GM12878 (cell line): ENCODE measurements around the gene TXNDC17. TPM values are rescaled to one million over a fixed set of nuclear protein-coding genes. Genes with fewer than 3 reads are reported as not detected.

ENCODE experiments used
- ATAC-seq: fragments of 200-7000 bp; cut with Tn5 transposase; 3 replicates; pipeline ENCODE4 v1.9.1; 2020; ENCODE audit warnings: mild to moderate bottlenecking, moderate library complexity
- BruUV-seq: library from RNA; stranded (reverse); fragments of 400-500 nt; replicated peaks from 2 replicates; lab custom pipeline; 2021; lab: Mats Ljungman, UMichigan
- CTCF ChIA-PET: fragments of 300-600 bp; sonication (Branson Sonifier 250); formaldehyde crosslinking; extraction: SDS; loops from one replicate; lab custom pipeline; 2021; ENCODE audit warnings: inconsistent platforms; lab: Yijun Ruan, JAX
- POLR2A ChIA-PET: fragments of 350-600 bp; formaldehyde crosslinking; extraction: SDS; loops from one replicate; lab custom pipeline; 2021; ENCODE audit warnings: inconsistent platforms; lab: Charles Lee
- RAD21 ChIA-PET: fragments of 300-600 bp; sonication (Branson Sonifier 250); formaldehyde crosslinking; loops from one replicate; lab custom pipeline; 2023; ENCODE audit warnings: antibody characterized with exemption; ENCODE audit not compliant: unreplicated experiment; lab: Charles Lee
- SMC1A ChIA-PET: fragments of 300-600 bp; sonication (Branson Sonifier 250); formaldehyde crosslinking; loops from one replicate; lab custom pipeline; 2023; ENCODE audit not compliant: unreplicated experiment, uncharacterized antibody; lab: Charles Lee
- DNase-seq: peaks from one replicate; pipeline ENCODE4 v3.0.0-alpha.2; 2011; ENCODE audit warnings: low read depth, low spot score
- FAIRE-seq: peaks from 3 replicates; lab custom pipeline; 2011; peaks lifted over from hg19 to GRCh38; lab: Jason Lieb, UNC
- H2AFZ ChIP-seq: 2 replicates; pipeline ENCODE4 v1.6.0; 2011; ENCODE audit warnings: low read depth, low read length, control low read depth; ENCODE audit not compliant: control insufficient read depth
- H3K27ac ChIP-seq: 2 replicates; pipeline ENCODE4 v1.5.1; 2011; ENCODE audit warnings: control low read depth; ENCODE audit not compliant: control insufficient read depth, insufficient read depth
- H3K27me3 ChIP-seq, 2 experiments: replicated peaks in 1 of 2; 2 replicates each; pipeline versions ENCODE4 v1.6.0 to v1.6.1; 2011; ENCODE audit warnings: low read length in 1 of 2; ENCODE audit not compliant: control insufficient read depth in 2 of 2, insufficient read depth in 2 of 2
- H3K36me3 ChIP-seq, 2 experiments: 2 replicates each; pipeline ENCODE4 v1.5.1; 2011; ENCODE audit warnings: low read length in 1 of 2; ENCODE audit not compliant: control insufficient read depth in 2 of 2, insufficient read depth in 2 of 2
- H3K4me1 ChIP-seq: 2 replicates; pipeline ENCODE4 v1.6.1; 2011; ENCODE audit warnings: mild to moderate bottlenecking, low read length, moderate library complexity, mixed read lengths; ENCODE audit not compliant: control insufficient read depth, insufficient read depth
- H3K4me2 ChIP-seq: 2 replicates; pipeline ENCODE4 v1.6.0; 2011; ENCODE audit warnings: control low read depth; ENCODE audit not compliant: control insufficient read depth, insufficient read depth
- H3K4me3 ChIP-seq: fragments of 200-600 bp; sonication (generic); 2 replicates; pipeline ENCODE4 v1.5.1; 2016
- H3K79me2 ChIP-seq: 2 replicates; pipeline ENCODE4 v1.6.0; 2011; ENCODE audit warnings: low read length; ENCODE audit not compliant: control insufficient read depth, insufficient read depth
- H3K9ac ChIP-seq: 2 replicates; pipeline ENCODE4 v1.8.0; 2011; ENCODE audit warnings: low read length, control low read depth, mixed read lengths; ENCODE audit not compliant: control insufficient read depth, insufficient read depth
- H3K9me3 ChIP-seq: replicated peaks from 3 replicates; pipeline ENCODE4 v1.5.1; 2011; ENCODE audit warnings: mild to moderate bottlenecking, low read length; ENCODE audit not compliant: control insufficient read depth, insufficient read depth
- H4K20me1 ChIP-seq: 2 replicates; pipeline ENCODE4 v1.6.0; 2011; ENCODE audit not compliant: control insufficient read depth, insufficient read depth
- ATF7 ChIP-seq: fragments of 450-650 bp; IDR thresholded peaks from 2 replicates; pipeline ENCODE4 v1.6.1; 2016; ENCODE audit warnings: low read depth, mild to moderate bottlenecking
- CBX3 ChIP-seq: fragments of 200-600 bp; sonication (generic); IDR thresholded peaks from 2 replicates; pipeline ENCODE4 v1.6.1; 2016; ENCODE audit warnings: low read depth, borderline replicate concordance
- CREM ChIP-seq: IDR thresholded peaks from 2 replicates; pipeline ENCODE4 v1.6.1; 2014; ENCODE audit warnings: antibody characterized with exemption, low read depth
- ETV6 ChIP-seq, 2 experiments: fragments of 450-650 bp in 1 of 2; IDR thresholded peaks in 1 of 2; conservative IDR thresholded peaks in 1 of 2; 2 replicates each; pipeline ENCODE4 v1.6.1; 2014; ENCODE audit warnings: antibody characterized with exemption in 1 of 2, borderline replicate concordance in 1 of 2, low read depth in 1 of 2, mild to moderate bottlenecking in 1 of 2, moderate library complexity in 1 of 2
- FOXK2 ChIP-seq: fragments of 450-650 bp; IDR thresholded peaks from 2 replicates; pipeline ENCODE4 v1.6.1; 2017; ENCODE audit warnings: mild to moderate bottlenecking, moderate library complexity
- IKZF2 ChIP-seq, 2 experiments: fragments of 450-650 bp; IDR thresholded peaks; 2 replicates each; pipeline ENCODE4 v1.6.1; 2017; ENCODE audit warnings: mild to moderate bottlenecking in 2 of 2, moderate library complexity in 2 of 2
- JUNB ChIP-seq: IDR thresholded peaks from 2 replicates; pipeline ENCODE4 v1.6.1; 2016; ENCODE audit warnings: antibody characterized with exemption, mild to moderate bottlenecking
- NR2C2 ChIP-seq: IDR thresholded peaks from 2 replicates; pipeline ENCODE4 v1.6.1; 2011; ENCODE audit warnings: borderline replicate concordance, low read depth; ENCODE audit not compliant: control insufficient read depth, insufficient read length
- POU2F2 ChIP-seq: IDR thresholded peaks from 3 replicates; pipeline ENCODE4 v1.6.1; 2011; ENCODE audit warnings: low read depth, mild to moderate bottlenecking, low read length, borderline replicate concordance
- RAD21 ChIP-seq: IDR thresholded peaks from 2 replicates; pipeline ENCODE4 v1.6.1; 2011; ENCODE audit warnings: mild to moderate bottlenecking, low read depth, low read length, moderate library complexity; ENCODE audit not compliant: insufficient read depth
- RELA ChIP-seq: fragments of 450-650 bp; IDR thresholded peaks from 2 replicates; pipeline ENCODE4 v1.8.0; 2014; ENCODE audit warnings: borderline replicate concordance; ENCODE audit not compliant: partially characterized antibody
- RFX5 ChIP-seq: IDR thresholded peaks from 2 replicates; pipeline ENCODE4 v1.6.1; 2011; ENCODE audit warnings: low read depth, low read length, improper control_type of control experiment
- SUZ12 ChIP-seq: fragments of 200-600 bp; sonication (generic); IDR thresholded peaks from one replicate; pipeline ENCODE4 v1.6.1; 2018; ENCODE audit warnings: antibody characterized with exemption, mild to moderate bottlenecking; ENCODE audit not compliant: unreplicated experiment
- ZBED1 ChIP-seq: IDR thresholded peaks from 2 replicates; pipeline ENCODE4 v1.6.1; 2016; ENCODE audit warnings: borderline replicate concordance
- ZNF207 ChIP-seq: fragments of 450-650 bp; IDR thresholded peaks from 2 replicates; pipeline ENCODE4 v1.6.1; 2014; ENCODE audit warnings: antibody characterized with exemption, mild to moderate bottlenecking, borderline replicate concordance
- ZNF217 ChIP-seq: fragments of 450-650 bp; IDR thresholded peaks from 2 replicates; pipeline ENCODE4 v1.6.1; 2017; ENCODE audit warnings: antibody characterized with exemption, mild to moderate bottlenecking
- WGBS: methylation state at CpG from one replicate; pipeline ENCODE4 v1.1.6; 2016; ENCODE audit warnings: low lambda C conversion rate; ENCODE audit not compliant: insufficient replicate concordance, insufficient coverage; ENCODE audit errors: missing lambda C conversion rate; 5-methylcytosine and 5-hydroxymethylcytosine counted together
- in situ Hi-C: fragments of 300-500 bp; cut with MboI; formaldehyde crosslinking; loops from 9 replicates; pipeline ENCODE4 v1.14.3; 2018; ENCODE audit warnings: mixed read lengths
- intact Hi-C: fragments of 100-400 bp; cut with micrococcal nuclease; formaldehyde crosslinking; loops from one replicate; pipeline ENCODE4 v1.14.2; 2022; ENCODE audit not compliant: unreplicated experiment
- polyA plus RNA-seq, 11 experiments: library from polyadenylated mRNA; depleted of rRNA in 4 of 11; unstranded in 6 of 11; stranded (reverse) in 5 of 11; fragments of >200 nt; fragmentation: Nextera tagmentation in 4 of 11; fragmentation: Illumina TruSeq in 1 of 11; extraction: Ambion mirVana in 4 of 11; extraction: Trizol in 1 of 11; gene quantifications; 1 replicate in 1 of 11; 2 replicates in 10 of 11; pipeline versions ENCODE4 v1.2.1 to v1.2.3, GENCODE V29; 2011 to 2016; ENCODE audit warnings: inconsistent platforms in 2 of 11, missing spikeins in 2 of 11, low read depth in 1 of 11
- total RNA-seq, 4 experiments: library from RNA; depleted of rRNA in 3 of 4; stranded (reverse); fragments of >200 nt in 3 of 4; fragmentation: Illumina TruSeq in 1 of 4; extraction: Trizol in 1 of 4; gene quantifications; 2 replicates each; pipeline versions ENCODE4 v1.2.1 to v1.2.3, GENCODE V29; 2013 to 2021
- TF ChIP-seq, protein P1 (sequence below): IDR thresholded peaks from 2 replicates; pipeline ENCODE4 v1.6.1; 2012; ENCODE audit warnings: mild to moderate bottlenecking, low read depth, low read length
- TF ChIP-seq, protein P2 (sequence below): IDR thresholded peaks from 2 replicates; pipeline ENCODE4 v1.6.1; 2011; ENCODE audit warnings: low read depth, mild to moderate bottlenecking, low read length, moderate library complexity, borderline replicate concordance; ENCODE audit errors: extremely low read depth
- TF ChIP-seq, protein P3 (sequence below): fragments of 150-350 bp; IDR thresholded peaks from 2 replicates; pipeline ENCODE4 v1.6.1; 2014; ENCODE audit warnings: mild to moderate bottlenecking, low read depth, low read length

The TXNDC17 gene
- total and polyA plus RNA-seq, 10 of the 15 experiments (the other 5 are each of a cell fraction or from before 2014, with no cell fraction given): 124 to 957 (median 216) TPM

DNA sequence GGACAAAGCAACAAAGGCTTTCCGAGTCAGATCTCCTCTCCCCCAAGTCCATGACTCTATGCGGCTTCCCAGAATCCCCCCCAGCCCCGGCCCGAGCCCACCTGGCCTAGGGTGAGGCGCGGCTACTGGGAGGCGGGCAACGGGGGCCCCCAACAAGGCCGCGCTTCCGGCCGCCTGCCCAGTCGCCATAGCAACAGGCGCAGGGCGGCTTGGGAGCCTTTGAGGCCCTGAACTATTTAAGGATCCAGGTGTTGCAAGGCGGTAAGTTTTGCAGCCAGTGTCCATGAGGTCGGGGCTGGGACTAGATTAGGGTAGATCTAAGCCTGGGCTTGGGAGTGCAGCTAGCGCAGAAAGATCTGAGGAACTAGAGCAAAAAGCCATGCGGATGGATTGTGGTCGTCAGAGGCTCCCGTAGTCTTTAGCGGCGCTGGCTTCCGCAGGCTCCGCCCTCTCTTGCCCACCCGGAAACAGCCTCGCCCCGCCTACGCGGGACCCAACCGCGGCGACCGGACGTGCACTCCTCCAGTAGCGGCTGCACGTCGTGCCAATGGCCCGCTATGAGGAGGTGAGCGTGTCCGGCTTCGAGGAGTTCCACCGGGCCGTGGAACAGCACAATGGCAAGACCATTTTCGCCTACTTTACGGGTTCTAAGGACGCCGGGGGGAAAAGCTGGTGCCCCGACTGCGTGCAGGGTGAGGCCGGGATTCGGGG is at the start of gene TXNDC17, which contains the start of gene KIAA0753 (continued):
- TF ChIP-seq, protein P1, sequence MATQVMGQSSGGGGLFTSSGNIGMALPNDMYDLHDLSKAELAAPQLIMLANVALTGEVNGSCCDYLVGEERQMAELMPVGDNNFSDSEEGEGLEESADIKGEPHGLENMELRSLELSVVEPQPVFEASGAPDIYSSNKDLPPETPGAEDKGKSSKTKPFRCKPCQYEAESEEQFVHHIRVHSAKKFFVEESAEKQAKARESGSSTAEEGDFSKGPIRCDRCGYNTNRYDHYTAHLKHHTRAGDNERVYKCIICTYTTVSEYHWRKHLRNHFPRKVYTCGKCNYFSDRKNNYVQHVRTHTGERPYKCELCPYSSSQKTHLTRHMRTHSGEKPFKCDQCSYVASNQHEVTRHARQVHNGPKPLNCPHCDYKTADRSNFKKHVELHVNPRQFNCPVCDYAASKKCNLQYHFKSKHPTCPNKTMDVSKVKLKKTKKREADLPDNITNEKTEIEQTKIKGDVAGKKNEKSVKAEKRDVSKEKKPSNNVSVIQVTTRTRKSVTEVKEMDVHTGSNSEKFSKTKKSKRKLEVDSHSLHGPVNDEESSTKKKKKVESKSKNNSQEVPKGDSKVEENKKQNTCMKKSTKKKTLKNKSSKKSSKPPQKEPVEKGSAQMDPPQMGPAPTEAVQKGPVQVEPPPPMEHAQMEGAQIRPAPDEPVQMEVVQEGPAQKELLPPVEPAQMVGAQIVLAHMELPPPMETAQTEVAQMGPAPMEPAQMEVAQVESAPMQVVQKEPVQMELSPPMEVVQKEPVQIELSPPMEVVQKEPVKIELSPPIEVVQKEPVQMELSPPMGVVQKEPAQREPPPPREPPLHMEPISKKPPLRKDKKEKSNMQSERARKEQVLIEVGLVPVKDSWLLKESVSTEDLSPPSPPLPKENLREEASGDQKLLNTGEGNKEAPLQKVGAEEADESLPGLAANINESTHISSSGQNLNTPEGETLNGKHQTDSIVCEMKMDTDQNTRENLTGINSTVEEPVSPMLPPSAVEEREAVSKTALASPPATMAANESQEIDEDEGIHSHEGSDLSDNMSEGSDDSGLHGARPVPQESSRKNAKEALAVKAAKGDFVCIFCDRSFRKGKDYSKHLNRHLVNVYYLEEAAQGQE: no peak; the same call in 1 of the 2 replicates
- TF ChIP-seq JUNB (no peak), ZNF217 (no peak), IKZF2 (IDR thresholded peaks at IDR 0.05) (peak in 1 of 2 experiments; percentile 29; a peak in 1 of 4 replicates), RAD21 (no peak), NR2C2 (no peak), RFX5 (0 out of 2 replicates have a peak, but pooled peaks have one; percentile 19), CBX3 (no peak), SUZ12 (no peak)

DNA sequence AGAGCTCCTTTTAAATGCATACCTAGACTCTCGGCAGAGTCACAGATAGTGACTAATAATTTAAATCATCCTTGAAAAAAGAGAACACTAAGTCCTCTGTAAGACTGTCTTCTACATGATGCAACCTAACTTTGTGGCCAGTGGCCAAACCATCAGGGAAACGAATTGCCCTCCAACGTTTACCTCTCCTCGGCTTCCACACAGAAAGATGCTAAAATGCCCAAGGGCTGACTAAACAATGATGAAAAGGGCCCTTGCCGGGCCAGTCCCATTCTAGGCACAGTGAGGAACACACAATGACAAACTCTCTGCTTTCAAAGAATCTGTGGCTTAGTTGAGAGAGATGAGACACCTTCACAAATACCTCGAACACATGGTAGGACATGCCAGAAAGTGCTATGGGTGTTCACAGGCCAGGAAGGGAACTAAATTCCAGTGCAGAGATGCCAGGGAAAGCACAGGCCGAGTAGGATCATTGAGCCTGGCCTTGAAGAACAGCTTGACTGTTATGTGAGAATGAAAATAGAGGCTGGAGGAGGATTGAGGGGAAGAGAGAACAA is 49.2 kb upstream of the TXNDC17 start:
- ChIA-PET POLR2A (no interaction called here), SMC1A (no interaction called here), RAD21 (no interaction called here), CTCF (no interaction called here)
- intact Hi-C loops (no loop called here), in situ Hi-C loops (no loop called here)
- H2AFZ ChIP-seq: no peak overlapping the region
- BruUV-seq: no TSS peak
- H3K4me2 ChIP-seq: no peak overlapping the region
- no peaks in the 10 kb centered on the region for H3K9me3 ChIP-seq
- no peaks in the 10 kb centered on the region for H3K79me2 ChIP-seq
- no peak for FAIRE-seq
- 82% methylated on average over 7 of the region's 7 CpGs for WGBS
- no peaks in the 10 kb centered on the region for H3K27me3 ChIP-seq
- H3K4me1 ChIP-seq: no peaks in the 10 kb centered on the region
- no peaks in the 10 kb centered on the region for H4K20me1 ChIP-seq
- DNase-seq: no peak
- no peak for ATAC-seq
- no peak overlapping the region for H3K9ac ChIP-seq
- no peak overlapping the region for H3K27ac ChIP-seq
- H3K36me3 ChIP-seq: peaks cover 2 to 34% of the 10 kb centered on the region in 2 experiments; a peak in 3 of 4 replicates
- H3K4me3 ChIP-seq: no peak overlapping the region
- no peak for TF ChIP-seq ATF7
- TF ChIP-seq RELA: no peak
- no peak for TF ChIP-seq FOXK2
- TF ChIP-seq ZNF207: no peak
- TF ChIP-seq ZBED1: no peak
- TF ChIP-seq, protein P2, sequence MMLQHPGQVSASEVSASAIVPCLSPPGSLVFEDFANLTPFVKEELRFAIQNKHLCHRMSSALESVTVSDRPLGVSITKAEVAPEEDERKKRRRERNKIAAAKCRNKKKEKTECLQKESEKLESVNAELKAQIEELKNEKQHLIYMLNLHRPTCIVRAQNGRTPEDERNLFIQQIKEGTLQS: no peak
- TF ChIP-seq ETV6 (conservative IDR thresholded peaks at IDR 0.05 in 1 of 2, IDR thresholded peaks at IDR 0.05 in 1 of 2; ENCODE audit: borderline replicate concordance in 1 of 2, low read depth in 1 of 2): no peak
- no peak for TF ChIP-seq CREM
- TF ChIP-seq, protein P3, sequence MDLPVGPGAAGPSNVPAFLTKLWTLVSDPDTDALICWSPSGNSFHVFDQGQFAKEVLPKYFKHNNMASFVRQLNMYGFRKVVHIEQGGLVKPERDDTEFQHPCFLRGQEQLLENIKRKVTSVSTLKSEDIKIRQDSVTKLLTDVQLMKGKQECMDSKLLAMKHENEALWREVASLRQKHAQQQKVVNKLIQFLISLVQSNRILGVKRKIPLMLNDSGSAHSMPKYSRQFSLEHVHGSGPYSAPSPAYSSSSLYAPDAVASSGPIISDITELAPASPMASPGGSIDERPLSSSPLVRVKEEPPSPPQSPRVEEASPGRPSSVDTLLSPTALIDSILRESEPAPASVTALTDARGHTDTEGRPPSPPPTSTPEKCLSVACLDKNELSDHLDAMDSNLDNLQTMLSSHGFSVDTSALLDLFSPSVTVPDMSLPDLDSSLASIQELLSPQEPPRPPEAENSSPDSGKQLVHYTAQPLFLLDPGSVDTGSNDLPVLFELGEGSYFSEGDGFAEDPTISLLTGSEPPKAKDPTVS: no peak
- TF ChIP-seq POU2F2: no peak
